Measurements from ENCODE around the gene DOCK7. TPM values are rescaled to one million over a fixed set of nuclear protein-coding genes. Genes with fewer than 3 reads are reported as not detected.

Gene DOCK7
- total and polyA plus RNA-seq, 2 of the 8 experiments (the other 6 are each of a cell fraction or from before 2014, with no cell fraction given): 10.2 to 33.7 TPM

GRCh38 chr1:62541048-62541447 is 147.1 kb downstream of the DOCK7 start:
- Histone ChIP-seq H4K5ac (ENCODE audit: insufficient read length, low read depth, low read length) (no peak overlapping the region), H4K8ac (ENCODE audit: extremely low read depth, insufficient read depth, low read length) (no peak overlapping the region), H3K9me3 (ENCODE audit: insufficient read depth in 2 of 2, low read depth in 1 of 2, low read length in 1 of 2) (no peaks in the 10 kb centered on the region), H4K20me1 (replicated peaks in 1 of 2; ENCODE audit: control insufficient read depth in 1 of 2, insufficient read depth in 2 of 2, low read length in 2 of 2) (no peaks in the 10 kb centered on the region), H2BK12ac (ENCODE audit: low read depth, low read length) (no peak overlapping the region), H2BK5ac (ENCODE audit: low read depth, low read length) (no peak overlapping the region), H3K79me2 (ENCODE audit: control insufficient read depth in 1 of 2, insufficient read depth in 2 of 2, low read length in 2 of 2) (no peaks in the 10 kb centered on the region), H2BK20ac (ENCODE audit: low read length) (no peak overlapping the region), H3K27ac (ENCODE audit: low read depth, low read length) (no peak overlapping the region), H3K9ac (replicated peaks in 1 of 4; ENCODE audit: extremely low read depth in 1 of 4, low read depth in 3 of 4, low read length in 3 of 4) (no peak overlapping the region), H3K4me2 (ENCODE audit: insufficient read depth in 1 of 2, low read depth in 2 of 2, low read length in 2 of 2) (no peak overlapping the region), H3K18ac (ENCODE audit: extremely low read depth, low read length) (no peak overlapping the region), H3K4ac (replicated peaks; ENCODE audit: insufficient read length, low read depth, low read length) (no peak overlapping the region), H3K36me3 (ENCODE audit: control insufficient read depth in 2 of 4, insufficient read depth in 4 of 4, low read length in 3 of 4) (peaks cover 0 to 4% (median 1%) of the 10 kb centered on the region in 4 experiments; a peak in 3 of 8 replicates), H3K4me3 (ENCODE audit: extremely low read depth in 1 of 4, insufficient read depth in 2 of 4, low read depth in 3 of 4, low read length in 4 of 4) (no peak overlapping the region), H2BK15ac (ENCODE audit: low read length) (no peak overlapping the region), H3K23ac (ENCODE audit: insufficient read length) (no peak overlapping the region), H2BK120ac (replicated peaks; ENCODE audit: low read depth, low read length) (no peak overlapping the region), H3K14ac (ENCODE audit: insufficient read length) (no peak overlapping the region), H4K91ac (replicated peaks; ENCODE audit: insufficient read length, low read length) (no peak overlapping the region), H3K23me2 (ENCODE audit: low read depth, low read length) (no peaks in the 10 kb centered on the region), H2AK5ac (ENCODE audit: low read depth, low read length) (no peak overlapping the region), H3K4me1 (replicated peaks in 1 of 4; ENCODE audit: control insufficient read depth in 3 of 4, insufficient read depth in 4 of 4, low read length in 3 of 4) (peaks cover 0 to 5% (median 2%) of the 10 kb centered on the region in 4 experiments; a peak in 2 of 7 replicates), H3K56ac (replicated peaks; ENCODE audit: insufficient read length, low read depth, low read length) (no peak overlapping the region), H3K79me1 (ENCODE audit: low read depth, low read length) (no peaks in the 10 kb centered on the region), H2AFZ (ENCODE audit: low read length) (no peak overlapping the region), H3K27me3 (replicated peaks in 1 of 4; ENCODE audit: control insufficient read depth in 3 of 4, extremely low read depth in 1 of 4, insufficient read depth in 3 of 4, low read length in 3 of 4) (no peaks in the 10 kb centered on the region)
- TF ChIP-seq CHD2 (IDR thresholded peaks at IDR 0.05; ENCODE audit: low read length) (no peak), SRF (IDR thresholded peaks at IDR 0.05; ENCODE audit: low read depth, low read length) (no peak), TAF7 (optimal IDR thresholded peaks at IDR 0.05; ENCODE audit: borderline replicate concordance, low read depth, low read length) (no peak), CEBPB (IDR thresholded peaks at IDR 0.05; ENCODE audit: low read depth, low read length) (no peak), SP2 (IDR thresholded peaks at IDR 0.05; ENCODE audit: low read length) (no peak), SIX5 (IDR thresholded peaks at IDR 0.05; ENCODE audit: low read depth, low read length) (no peak), RXRA (IDR thresholded peaks at IDR 0.05; ENCODE audit: insufficient read depth, low read depth, low read length) (no peak), KDM5A (IDR thresholded peaks at IDR 0.05; ENCODE audit: low read length) (no peak), PHF8 (conservative IDR thresholded peaks at IDR 0.05; ENCODE audit: low read depth, low read length) (no peak), MAX (IDR thresholded peaks at IDR 0.05) (no peak), YY1 (IDR thresholded peaks at IDR 0.05; ENCODE audit: low read depth, low read length) (no peak)
- DNase-seq (ENCODE audit: low read depth in 1 of 2, low spot score in 2 of 2) (no peak), FAIRE-seq (no peak)
- CTCF ChIA-PET (ENCODE audit: partially characterized antibody): interaction anchor here (0.6 to 4.4 kb wide), 6 partner anchors 9 to 205 kb away, joined by 3 to 27 read pairs (median 4); no protein-coding TSS in a partner anchor
- 89% methylated on average over 2 of the region's 2 CpGs; no CpG with 5 or more reads in 1 of the 2 experiments for WGBS, 2 experiments (ENCODE audit: extremely low coverage in 1 of 2, insufficient coverage in 1 of 2, insufficient read length in 1 of 2, insufficient replicate concordance in 2 of 2, low coverage in 1 of 2, low lambda C conversion rate in 2 of 2, missing lambda C conversion rate in 1 of 2)
- POLR2A ChIA-PET (ENCODE audit: partially characterized antibody): interaction anchor here (1.6 kb wide), 1 partner anchor 10 kb away, joined by 4 read pairs; no protein-coding TSS in a partner anchor

Data from H1 (cell line).